Smooth muscle cell (in vitro differentiated cells): ENCODE results near the gene SDK1. TPM values are rescaled to one million over a fixed set of nuclear protein-coding genes. Genes with fewer than 3 reads are reported as not detected.

Experiments
- DNase-seq: peaks from one replicate; lab custom pipeline; 2025; ENCODE audit not compliant: unreplicated experiment; lab: John Stamatoyannopoulos, UW
- H2AFZ ChIP-seq: fragments of 200-600 bp; sonication (generic); 2 replicates; pipeline ENCODE4 v1.6.0; 2016; ENCODE audit warnings: antibody characterized with exemption, low read depth, mild to moderate bottlenecking
- H3F3A ChIP-seq: fragments of 200-600 bp; sonication (generic); 2 replicates; pipeline ENCODE4 v1.6.0; 2017; ENCODE audit warnings: antibody characterized with exemption, low read depth
- H3K27ac ChIP-seq: fragments of 200-600 bp; sonication (generic); 2 replicates; pipeline ENCODE4 v1.5.1; 2016; ENCODE audit warnings: low read depth, mild to moderate bottlenecking
- H3K27me3 ChIP-seq: fragments of 200-600 bp; sonication (generic); 2 replicates; pipeline ENCODE4 v1.6.1; 2016; ENCODE audit warnings: low read depth, mild to moderate bottlenecking
- H3K36me3 ChIP-seq: fragments of 200-600 bp; sonication (generic); 2 replicates; pipeline ENCODE4 v1.5.1; 2016; ENCODE audit warnings: low read depth
- H3K4me1 ChIP-seq: fragments of 200-600 bp; sonication (generic); 2 replicates; pipeline ENCODE4 v1.5.1; 2016; ENCODE audit warnings: low read depth
- H3K4me2 ChIP-seq: fragments of 200-600 bp; sonication (generic); 2 replicates; pipeline ENCODE4 v1.6.0; 2016; ENCODE audit warnings: mild to moderate bottlenecking
- H3K4me3 ChIP-seq: fragments of 200-600 bp; sonication (generic); 2 replicates; pipeline ENCODE4 v1.5.1; 2016; ENCODE audit warnings: mild to moderate bottlenecking
- H3K79me2 ChIP-seq: fragments of 200-600 bp; sonication (generic); 2 replicates; pipeline ENCODE4 v1.6.0; 2016; ENCODE audit warnings: low read depth, mild to moderate bottlenecking
- H3K9ac ChIP-seq: fragments of 200-600 bp; sonication (generic); 2 replicates; pipeline ENCODE4 v1.6.0; 2016; ENCODE audit warnings: low read depth
- H3K9me3 ChIP-seq: fragments of 200-600 bp; sonication (generic); replicated peaks from 2 replicates; pipeline ENCODE4 v1.5.1; 2016; ENCODE audit warnings: low read depth
- H4K20me1 ChIP-seq: fragments of 200-600 bp; sonication (generic); 2 replicates; pipeline ENCODE4 v1.6.0; 2016; ENCODE audit warnings: low read depth
- CTCF ChIP-seq: fragments of 200-600 bp; sonication (generic); IDR thresholded peaks from 2 replicates; pipeline ENCODE4 v1.5.1; 2017; ENCODE audit warnings: borderline replicate concordance, mild to moderate bottlenecking, antibody characterized with exemption; ENCODE audit not compliant: insufficient read depth, poor library complexity, severe bottlenecking
- WGBS: methylation state at CpG from one replicate; pipeline ENCODE4 v1.1.7; 2016; ENCODE audit warnings: low lambda C conversion rate; 5-methylcytosine and 5-hydroxymethylcytosine counted together
- polyA plus RNA-seq: library from polyadenylated mRNA; unstranded; fragments of >200 nt; fragmentation: Nextera tagmentation; extraction: Ambion mirVana; gene quantifications from 2 replicates; pipeline ENCODE4 v1.2.1, GENCODE V29; 2016
- total RNA-seq: library from RNA; depleted of rRNA; stranded (reverse); fragments of >200 nt; gene quantifications from 2 replicates; pipeline ENCODE4 v1.2.3, GENCODE V29; 2014

SDK1 gene
- total and polyA plus RNA-seq, 2 experiments from 2014 or later = 1.1 to 2.5 TPM

- TF ChIP-seq CTCF = no peak
- Histone ChIP-seq H3K27ac (no peak overlapping the region), H3K9ac (no peak overlapping the region), H4K20me1 (no peaks in the 10 kb centered on the region), H3K9me3 (no peaks in the 10 kb centered on the region), H3K36me3 (no peaks in the 10 kb centered on the region), H2AFZ (no peak overlapping the region), H3K4me1 (no peaks in the 10 kb centered on the region), H3K27me3 (no peaks in the 10 kb centered on the region), H3F3A (no peaks in the 10 kb centered on the region), H3K79me2 (no peaks in the 10 kb centered on the region), H3K4me3 (no peak overlapping the region), H3K4me2 (no peak overlapping the region)
- DNase-seq = no peak
- WGBS = 83% methylated on average over 2 of the region's 2 CpGs
Observed at GRCh38 chr7:3374239-3374638, 73.2 kb downstream of the SDK1 start.

- no peak overlapping the region for H2AFZ ChIP-seq
- no peaks in the 10 kb centered on the region for H3F3A ChIP-seq
- no peaks in the 10 kb centered on the region for H3K4me1 ChIP-seq
- no peak overlapping the region for H3K4me2 ChIP-seq
- H3K36me3 ChIP-seq = no peaks in the 10 kb centered on the region
- no peak for DNase-seq
- no peaks in the 10 kb centered on the region for H3K9me3 ChIP-seq
- H3K27ac ChIP-seq = no peak overlapping the region
- no peaks in the 10 kb centered on the region for H3K79me2 ChIP-seq
- no peaks in the 10 kb centered on the region for H4K20me1 ChIP-seq
- no peak for TF ChIP-seq CTCF
- H3K9ac ChIP-seq = no peak overlapping the region
- WGBS = 65% methylated on average over 18 of the region's 18 CpGs
- H3K4me3 ChIP-seq = no peak overlapping the region
- no peaks in the 10 kb centered on the region for H3K27me3 ChIP-seq
Observed at GRCh38 chr7:3378390-3379150, 77.5 kb downstream of the SDK1 start.

- Histone ChIP-seq H3K4me1 (no peaks in the 10 kb centered on the region), H2AFZ (no peak overlapping the region), H3K36me3 (no peaks in the 10 kb centered on the region), H3K27me3 (no peaks in the 10 kb centered on the region), H3K9me3 (no peaks in the 10 kb centered on the region), H3F3A (no peaks in the 10 kb centered on the region), H3K4me2 (no peak overlapping the region), H3K4me3 (no peak overlapping the region), H3K27ac (no peak overlapping the region), H3K79me2 (no peaks in the 10 kb centered on the region), H4K20me1 (no peaks in the 10 kb centered on the region), H3K9ac (no peak overlapping the region)
- DNase-seq = no peak
- no peak for TF ChIP-seq CTCF
- 78% methylated on average over 4 of the region's 4 CpGs for WGBS
Observed at GRCh38 chr7:3380034-3380433, 79.0 kb downstream of the SDK1 start.
